Measurements from ENCODE around the gene ASTN1.

Gene ASTN1

DNA sequence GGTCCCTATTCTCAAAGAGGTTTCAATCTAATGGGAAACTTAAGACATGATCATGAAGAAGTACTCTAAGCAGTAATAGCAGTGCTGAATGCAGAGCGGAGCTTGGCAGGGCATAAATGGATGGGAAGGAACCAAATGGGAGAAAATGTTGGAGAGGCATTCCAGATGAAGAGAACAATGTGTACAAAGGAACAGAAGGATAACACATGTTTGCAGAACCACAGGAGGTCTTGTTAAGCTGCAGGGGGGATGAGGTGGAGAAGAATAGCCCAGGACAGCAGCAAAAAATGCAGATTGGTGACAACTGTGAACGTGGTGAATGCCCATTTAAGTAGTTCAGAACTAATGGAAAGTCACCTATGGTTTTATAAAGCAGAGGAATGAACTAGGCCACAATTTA lies 99.1 kb downstream of the ASTN1 start:
- DNase-seq = no peak
- intact Hi-C loops (cut with DNase I) = no loop called here

- DNase-seq = no peak
Measured at GRCh38 chr1:177063648-177064047, 100.9 kb downstream of the ASTN1 start.

DNA sequence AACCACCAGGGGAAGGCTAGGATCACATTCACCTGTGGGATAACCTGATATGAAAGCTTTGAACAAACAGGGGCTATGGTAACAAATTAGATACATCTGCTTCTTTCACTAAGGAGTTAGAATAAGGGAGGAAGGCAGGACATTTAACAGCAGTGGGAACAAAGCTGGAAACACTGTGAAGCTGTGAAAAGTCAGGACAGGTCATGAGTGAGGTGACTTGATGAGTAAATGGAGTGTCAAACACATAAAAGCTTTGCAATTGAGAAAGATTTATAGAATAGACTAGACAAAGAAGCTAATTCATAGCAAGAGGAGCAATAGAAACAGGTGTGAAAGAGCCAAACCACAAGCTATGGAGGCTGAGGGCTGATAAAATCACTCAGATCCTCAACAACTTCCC lies 110.0 kb downstream of the ASTN1 start:
- intact Hi-C loops (cut with DNase I) = no loop called here
- DNase-seq = no peak

More at GRCh38 chr1:177063648-177064047, 100.9 kb downstream of the ASTN1 start:
- intact Hi-C loops (cut with DNase I) = no loop called here

- intact Hi-C loops (cut with DNase I) = no loop called here
Measured at GRCh38 chr1:177053648-177054047, 110.9 kb downstream of the ASTN1 start.

GRCh38 chr1:177048314-177049069 lies 116.0 kb downstream of the ASTN1 start:
- intact Hi-C loops (cut with DNase I) = no loop called here

More at GRCh38 chr1:177053648-177054047, 110.9 kb downstream of the ASTN1 start:
- DNase-seq = no peak

GRCh38 chr1:177045151-177045550 lies 119.4 kb downstream of the ASTN1 start:
- DNase-seq = no peak
- intact Hi-C loops (cut with DNase I) = no loop called here

More at GRCh38 chr1:177048314-177049069, 116.0 kb downstream of the ASTN1 start:
- peak in 10 of 42 donors; percentile 20 to 67 (median 41) for DNase-seq

DNA sequence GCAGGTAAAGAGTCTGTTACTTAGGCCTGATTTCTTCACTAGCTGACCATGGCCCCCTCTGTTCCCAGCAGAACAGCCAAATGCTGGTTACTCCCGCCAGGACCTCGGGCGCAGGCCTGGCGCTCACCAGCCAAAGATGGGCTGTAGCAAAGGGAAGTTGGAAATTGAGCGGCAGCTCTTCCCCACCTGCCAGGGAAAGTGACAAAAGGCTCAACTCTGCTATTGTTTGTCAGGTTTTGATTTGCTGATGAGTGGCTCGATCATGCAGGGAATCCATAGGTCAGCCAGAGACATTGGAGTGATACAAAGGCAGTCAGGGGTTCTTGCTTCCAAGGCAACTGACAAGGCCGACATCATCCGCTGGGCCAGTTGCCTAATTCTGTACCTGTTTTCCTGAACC lies 120.1 kb downstream of the ASTN1 start:
- DNase-seq = no peak
- intact Hi-C loops (cut with DNase I) = no loop called here

GRCh38 chr1:177043597-177043996 lies 120.9 kb downstream of the ASTN1 start:
- DNase-seq = no peak
- intact Hi-C loops (cut with DNase I) = no loop called here

DNA sequence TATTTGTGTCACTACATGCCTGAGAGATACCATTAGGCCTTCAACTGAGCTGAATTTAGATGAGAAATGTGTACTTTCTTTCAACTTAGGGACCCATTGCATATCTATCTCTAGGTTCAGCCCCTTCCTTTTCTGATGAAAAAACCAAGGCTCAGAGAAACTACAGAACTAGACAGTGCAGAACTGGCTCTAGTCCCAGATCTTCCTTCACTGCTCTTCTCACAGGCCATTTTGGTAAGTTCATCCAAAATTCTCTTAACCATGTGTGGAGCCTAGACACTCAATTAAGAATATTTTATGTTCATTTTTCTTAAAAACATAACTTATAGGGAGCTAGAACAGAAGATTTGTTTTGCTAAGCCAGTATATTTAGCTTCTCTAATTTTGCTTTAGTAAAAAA lies 128.9 kb downstream of the ASTN1 start:
- no peak for DNase-seq
- intact Hi-C loops (cut with DNase I) = no loop called here

GRCh38 chr1:177033628-177034027 lies 130.9 kb downstream of the ASTN1 start:
- no peak for DNase-seq
- intact Hi-C loops (cut with DNase I) = no loop called here

DNA sequence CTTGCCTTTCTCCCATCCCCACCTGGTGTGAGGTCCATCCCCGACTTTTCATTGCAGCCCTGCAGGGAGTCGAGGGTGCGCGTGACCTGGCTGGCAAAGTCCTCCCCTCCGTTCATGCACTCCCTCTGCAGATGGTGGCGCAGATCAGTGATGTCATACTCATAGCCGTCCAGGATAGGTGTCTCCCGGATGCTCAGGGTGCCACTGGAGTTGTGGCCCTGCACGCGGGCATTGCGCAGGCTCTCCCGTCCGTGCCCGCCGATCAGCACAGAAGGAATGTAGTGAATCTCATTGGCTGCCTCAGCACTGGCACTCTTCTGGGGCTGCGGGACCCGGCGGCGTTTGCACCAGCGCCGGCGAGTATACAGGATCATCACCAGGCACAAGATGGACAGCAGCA lies 132.1 kb downstream of the ASTN1 start:
- no peak for DNase-seq
- intact Hi-C loops (cut with DNase I) = no loop called here

- intact Hi-C loops (cut with DNase I) = no loop called here
- no peak for DNase-seq
Measured at GRCh38 chr1:177024623-177025022, 139.9 kb downstream of the ASTN1 start.

DNA sequence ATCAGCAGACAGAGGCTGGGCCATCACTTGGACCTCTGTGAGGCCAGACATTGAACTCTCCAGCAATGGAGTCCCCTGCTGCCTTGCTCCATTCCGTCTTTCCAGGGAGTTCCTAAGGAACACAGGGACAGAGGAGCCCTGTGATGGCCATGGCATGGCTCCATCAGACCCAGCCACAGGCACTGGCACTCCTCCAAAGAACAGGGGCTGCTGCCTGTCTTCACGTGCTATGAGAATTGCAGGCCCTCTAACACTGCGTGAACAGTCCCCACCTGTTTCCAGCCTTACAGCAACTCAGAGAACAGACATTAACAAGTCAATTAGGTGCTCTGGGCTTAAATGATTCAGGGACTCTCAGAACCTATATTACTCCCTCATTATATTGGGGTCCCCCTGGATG lies 140.8 kb downstream of the ASTN1 start:
- intact Hi-C loops (cut with DNase I) = no loop called here
- no peak for DNase-seq

- intact Hi-C loops (cut with DNase I) = no loop called here
- DNase-seq = no peak
Measured at GRCh38 chr1:177023249-177023648, 141.3 kb downstream of the ASTN1 start.

DNA sequence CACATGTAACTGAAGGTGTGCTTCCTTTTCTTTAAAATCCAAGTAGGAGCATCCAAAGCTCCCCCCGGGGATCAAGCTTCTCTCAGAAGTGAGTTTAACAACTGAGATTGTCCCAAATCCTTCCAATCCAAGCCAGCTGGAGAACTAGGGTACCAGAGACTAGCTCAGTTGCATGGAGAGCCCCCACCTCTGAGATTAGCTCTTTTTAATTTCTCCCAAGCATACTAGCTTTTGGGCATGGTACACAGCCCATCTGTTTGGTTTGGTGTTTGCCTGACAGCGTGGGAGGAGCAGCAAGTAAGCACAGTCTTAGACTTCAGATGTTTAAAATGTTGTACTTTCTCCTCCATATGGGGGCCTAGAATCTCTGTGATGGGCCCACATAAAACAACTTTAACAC lies 142.8 kb downstream of the ASTN1 start:
- no peak for DNase-seq
- intact Hi-C loops (cut with DNase I) = no loop called here

DNA sequence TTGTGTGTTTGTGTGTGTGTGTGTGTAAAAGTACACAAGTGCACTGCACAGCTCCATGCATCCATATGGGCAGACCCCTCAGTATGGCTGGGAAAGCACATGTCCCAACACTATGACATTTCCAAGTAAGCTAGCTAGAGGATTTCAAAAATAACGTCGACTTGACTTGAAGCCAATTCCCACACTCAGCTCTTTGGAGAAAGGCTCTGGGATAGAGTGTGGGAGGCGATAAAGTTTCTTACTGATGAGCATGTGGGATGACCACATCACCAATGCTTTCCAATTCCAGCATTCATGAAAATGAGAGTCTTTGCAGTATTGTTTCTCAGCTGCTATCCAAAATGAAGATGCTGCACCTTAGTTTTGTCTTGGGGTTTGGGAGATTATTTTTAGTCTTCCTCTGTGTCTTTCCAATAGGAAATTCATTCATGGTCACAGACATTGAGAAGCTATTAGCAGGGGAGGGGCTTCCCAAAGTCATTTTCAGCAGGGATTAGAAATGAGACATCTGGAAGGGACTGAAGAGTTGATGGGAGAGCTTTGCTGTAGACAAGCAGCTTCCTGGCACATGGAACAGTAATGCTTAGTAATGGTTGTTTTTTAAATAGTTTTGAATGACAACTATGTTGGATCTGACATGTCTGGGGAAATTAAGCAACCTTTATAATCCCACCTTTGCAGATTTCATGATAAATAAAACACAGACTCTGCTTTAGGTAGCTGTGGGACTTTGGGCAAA lies 143.5 kb downstream of the ASTN1 start:
- intact Hi-C loops (cut with DNase I) = no loop called here
- no peak for DNase-seq

DNA sequence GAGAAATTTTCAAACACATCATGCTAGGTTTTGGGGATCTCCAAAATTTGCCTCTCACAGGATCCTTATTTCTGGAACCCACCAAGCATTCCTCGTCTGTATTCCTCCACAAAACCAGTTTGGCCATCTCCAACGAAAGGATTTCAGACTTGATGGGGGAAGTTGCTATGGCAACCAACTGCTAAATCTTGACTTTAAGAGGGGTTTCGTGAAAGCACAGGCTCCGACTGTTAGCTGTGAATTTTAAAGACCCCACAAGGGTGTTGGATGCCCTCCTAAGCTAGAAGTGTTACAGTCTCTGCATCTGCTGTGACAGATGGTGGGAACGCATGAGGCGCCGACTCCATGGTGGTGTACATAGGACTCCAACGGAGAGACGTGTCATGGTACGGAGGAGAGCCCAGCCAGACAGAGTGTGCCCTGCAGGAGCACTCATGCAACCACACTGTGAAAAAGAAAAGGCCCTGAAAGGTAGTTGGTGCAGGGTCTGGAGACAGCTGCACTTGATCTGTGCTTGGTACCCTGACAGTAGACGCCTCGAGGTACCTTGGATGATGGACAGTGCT lies 147.1 kb downstream of the ASTN1 start:
- intact Hi-C loops (cut with DNase I) = no loop called here

DNA sequence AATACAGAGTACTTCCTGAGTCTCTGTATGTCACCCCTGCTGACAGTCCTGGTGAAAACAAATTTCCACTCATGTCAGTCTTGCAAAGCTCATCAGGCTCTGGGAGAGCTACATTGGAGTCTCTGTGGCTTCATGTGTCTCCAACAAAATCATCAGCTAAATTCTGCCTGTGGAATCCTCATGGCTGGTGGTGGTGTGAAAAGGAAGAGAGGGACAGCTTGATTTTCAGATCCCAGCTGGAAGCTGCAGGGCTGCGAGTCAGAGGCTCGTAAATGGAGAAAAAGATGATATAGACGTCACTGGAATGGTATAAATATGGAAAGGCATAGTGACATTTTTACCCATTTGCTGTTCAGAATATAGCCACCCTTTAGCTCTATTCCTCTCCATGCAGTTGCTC lies 150.2 kb downstream of the ASTN1 start:
- intact Hi-C loops (cut with DNase I) = no loop called here
- DNase-seq = no peak

More for the DNA sequence above, 147.1 kb downstream of the ASTN1 start:
- DNase-seq = no peak

DNA sequence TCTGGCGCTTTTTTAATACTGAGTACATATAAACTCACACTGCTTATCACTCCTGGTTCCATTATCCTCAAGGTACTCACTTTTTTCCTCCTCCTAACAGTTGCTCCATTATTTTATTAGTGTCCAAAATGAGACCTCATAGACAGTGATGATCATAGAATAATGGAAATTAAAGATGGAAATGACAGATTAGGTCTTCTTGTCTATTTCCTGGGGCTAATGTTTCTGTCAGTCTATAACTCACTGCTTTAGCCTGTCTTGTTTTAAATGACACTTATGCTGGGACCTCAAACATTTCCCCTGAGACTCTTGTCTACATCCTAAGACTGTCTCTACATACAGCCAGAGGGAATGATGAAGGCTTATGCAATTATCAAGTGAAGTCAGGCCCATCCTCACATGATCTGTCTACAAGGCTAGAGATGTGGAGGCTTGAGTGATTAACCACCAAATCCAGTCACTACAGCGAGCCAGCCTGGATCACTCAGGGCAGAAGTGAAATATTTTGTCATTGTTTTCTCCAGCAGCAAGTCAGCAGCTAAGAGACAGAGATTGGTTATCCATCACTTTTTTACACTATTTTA lies 152.1 kb downstream of the ASTN1 start:
- DNase-seq = no peak

GRCh38 chr1:177011508-177011907 lies 153.0 kb downstream of the ASTN1 start:
- no peak for DNase-seq
- intact Hi-C loops (cut with DNase I) = no loop called here

More for the DNA sequence above, 152.1 kb downstream of the ASTN1 start:
- intact Hi-C loops (cut with DNase I) = no loop called here

Data from head of caudate nucleus (tissue), 42 donors.